ENCODE data around the gene RING1.

The RING1 gene

GRCh38 chr6:33198159-33198852 lies 10.0 kb upstream of the RING1 start:
- Histone ChIP-seq H3K79me2 (ENCODE audit: insufficient read depth, low read length) (no peaks in the 10 kb centered on the region), H3K36me3 (ENCODE audit: insufficient read depth, low read length) (peaks cover 50% of the 10 kb centered on the region), H3K27ac (ENCODE audit: low read depth, low read length, poor library complexity, severe bottlenecking) (no peak overlapping the region), H3K4me2 (ENCODE audit: low read length) (peak overlapping the region; percentile 9; the same call in 1 of the 2 replicates), H3K9me3 (ENCODE audit: low read length) (no peaks in the 10 kb centered on the region), H3K4me3 (ENCODE audit: low read depth, low read length, poor library complexity, severe bottlenecking) (no peak overlapping the region), H3K9ac (ENCODE audit: low read length) (no peak overlapping the region; the same call in 1 of the 2 replicates), H4K20me1 (ENCODE audit: insufficient read depth, low read length) (no peaks in the 10 kb centered on the region), H3K4me1 (ENCODE audit: insufficient read depth, low read length, severe bottlenecking) (peaks cover 35% of the 10 kb centered on the region), H2AFZ (ENCODE audit: low read length) (no peak overlapping the region), H3K9me2 (ENCODE audit: low read depth, low read length) (no peaks in the 10 kb centered on the region), H3K27me3 (ENCODE audit: insufficient read depth, low read length) (no peaks in the 10 kb centered on the region), H3F3A (ENCODE audit: insufficient read depth, low read length) (no peaks in the 10 kb centered on the region)
- TF ChIP-seq CTCF (IDR thresholded peaks at IDR 0.05; ENCODE audit: low read length) (no peak), EZH2 (IDR thresholded peaks at IDR 0.05; ENCODE audit: borderline replicate concordance, low read length) (no peak)

- Histone ChIP-seq H3K27me3 (ENCODE audit: insufficient read depth, low read length) (no peaks in the 10 kb centered on the region), H3K4me3 (ENCODE audit: low read depth, low read length, poor library complexity, severe bottlenecking) (peak overlapping the region; percentile 91), H3K9me3 (ENCODE audit: low read length) (no peaks in the 10 kb centered on the region), H3K79me2 (ENCODE audit: insufficient read depth, low read length) (no peaks in the 10 kb centered on the region), H4K20me1 (ENCODE audit: insufficient read depth, low read length) (no peaks in the 10 kb centered on the region), H3K27ac (ENCODE audit: low read depth, low read length, poor library complexity, severe bottlenecking) (no peak overlapping the region), H3F3A (ENCODE audit: insufficient read depth, low read length) (no peaks in the 10 kb centered on the region), H2AFZ (ENCODE audit: low read length) (no peak overlapping the region), H3K9ac (ENCODE audit: low read length) (peak overlapping the region; percentile 85; the same call in 1 of the 2 replicates), H3K4me1 (ENCODE audit: insufficient read depth, low read length, severe bottlenecking) (peaks cover 34% of the 10 kb centered on the region), H3K9me2 (ENCODE audit: low read depth, low read length) (no peaks in the 10 kb centered on the region), H3K36me3 (ENCODE audit: insufficient read depth, low read length) (peaks cover 51% of the 10 kb centered on the region), H3K4me2 (ENCODE audit: low read length) (peak overlapping the region; percentile 95)
- TF ChIP-seq EZH2 (IDR thresholded peaks at IDR 0.05; ENCODE audit: borderline replicate concordance, low read length) (no peak), CTCF (IDR thresholded peaks at IDR 0.05; ENCODE audit: low read length) (no peak)
These were observed 9.4 kb upstream of the RING1 start for GRCh38 chr6:33198853-33199436.

GRCh38 chr6:33199687-33200218 lies 8.5 kb upstream of the RING1 start:
- H3K9me3 ChIP-seq (ENCODE audit: low read length) = no peaks in the 10 kb centered on the region
- peak overlapping the region; percentile 84 for H3K27ac ChIP-seq (ENCODE audit: low read depth, low read length, poor library complexity, severe bottlenecking)
- peak overlapping the region; percentile 91 for H3K4me3 ChIP-seq (ENCODE audit: low read depth, low read length, poor library complexity, severe bottlenecking)
- peak overlapping the region; percentile 95 for H3K4me2 ChIP-seq (ENCODE audit: low read length)
- peaks cover 45% of the 10 kb centered on the region for H3K36me3 ChIP-seq (ENCODE audit: insufficient read depth, low read length)
- H3F3A ChIP-seq (ENCODE audit: insufficient read depth, low read length) = no peaks in the 10 kb centered on the region
- peak overlapping the region; percentile 85 for H3K9ac ChIP-seq (ENCODE audit: low read length)
- TF ChIP-seq CTCF (IDR thresholded peaks at IDR 0.05; ENCODE audit: low read length) (no peak), EZH2 (IDR thresholded peaks at IDR 0.05; ENCODE audit: borderline replicate concordance, low read length) (no peak)
- H3K4me1 ChIP-seq (ENCODE audit: insufficient read depth, low read length, severe bottlenecking) = peaks cover 38% of the 10 kb centered on the region
- no peak overlapping the region for H2AFZ ChIP-seq (ENCODE audit: low read length)
- no peaks in the 10 kb centered on the region for H3K9me2 ChIP-seq (ENCODE audit: low read depth, low read length)
- H3K79me2 ChIP-seq (ENCODE audit: insufficient read depth, low read length) = no peaks in the 10 kb centered on the region
- H3K27me3 ChIP-seq (ENCODE audit: insufficient read depth, low read length) = no peaks in the 10 kb centered on the region
- no peaks in the 10 kb centered on the region for H4K20me1 ChIP-seq (ENCODE audit: insufficient read depth, low read length)
